OCI-LY7 (cell line): Measurements from ENCODE around the gene OTP.

Source experiments
- CTCF ChIP-seq: fragments of 200-600 bp; sonication (generic); conservative IDR thresholded peaks from 2 replicates; pipeline ENCODE4 v1.5.1; 2014; ENCODE audit warnings: mild to moderate bottlenecking, antibody characterized with exemption, low read length, moderate library complexity, mixed read lengths
- EZH2phosphoT487 ChIP-seq: fragments of 200-600 bp; sonication (generic); IDR thresholded peaks from 2 replicates; pipeline ENCODE4 v1.6.1; 2018; ENCODE audit warnings: low read depth, borderline replicate concordance, mild to moderate bottlenecking, mixed run types, antibody characterized with exemption, low read length, moderate library complexity, mixed read lengths

DNA sequence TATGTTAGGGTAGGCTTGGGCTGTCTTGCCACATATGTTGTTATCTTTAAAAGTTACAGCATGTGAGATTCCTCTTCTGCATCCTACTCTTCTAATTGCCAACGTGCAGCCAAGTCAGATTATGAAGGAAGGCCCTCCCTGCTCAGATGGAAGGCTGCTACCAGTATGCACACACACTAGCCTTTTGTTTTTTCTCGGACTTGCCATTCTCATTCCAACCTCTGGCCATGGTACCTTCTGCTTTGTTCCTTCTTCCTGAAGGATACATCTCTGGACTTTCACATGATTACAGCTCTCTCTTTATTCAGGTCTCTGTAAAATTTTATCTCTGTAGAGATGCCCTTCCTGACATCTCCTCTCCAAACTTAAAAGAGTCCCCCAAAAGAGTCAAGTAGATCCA is 12.8 kb upstream of the OTP start:
- TF ChIP-seq CTCF = no peak
- no peak for TF ChIP-seq EZH2phosphoT487
